Measurements from ENCODE around the gene RBFOX1.

- TF ChIP-seq POLR2A (IDR thresholded peaks at IDR 0.05) (no peak), CTCF (IDR thresholded peaks at IDR 0.05) (no peak)
Measured at GRCh38 chr16:7644811-7645210, 312.2 kb downstream of the RBFOX1 start.

Data from heart left ventricle (tissue), 13 donors.